ENCODE measurements around the gene NPM3.

DNA sequence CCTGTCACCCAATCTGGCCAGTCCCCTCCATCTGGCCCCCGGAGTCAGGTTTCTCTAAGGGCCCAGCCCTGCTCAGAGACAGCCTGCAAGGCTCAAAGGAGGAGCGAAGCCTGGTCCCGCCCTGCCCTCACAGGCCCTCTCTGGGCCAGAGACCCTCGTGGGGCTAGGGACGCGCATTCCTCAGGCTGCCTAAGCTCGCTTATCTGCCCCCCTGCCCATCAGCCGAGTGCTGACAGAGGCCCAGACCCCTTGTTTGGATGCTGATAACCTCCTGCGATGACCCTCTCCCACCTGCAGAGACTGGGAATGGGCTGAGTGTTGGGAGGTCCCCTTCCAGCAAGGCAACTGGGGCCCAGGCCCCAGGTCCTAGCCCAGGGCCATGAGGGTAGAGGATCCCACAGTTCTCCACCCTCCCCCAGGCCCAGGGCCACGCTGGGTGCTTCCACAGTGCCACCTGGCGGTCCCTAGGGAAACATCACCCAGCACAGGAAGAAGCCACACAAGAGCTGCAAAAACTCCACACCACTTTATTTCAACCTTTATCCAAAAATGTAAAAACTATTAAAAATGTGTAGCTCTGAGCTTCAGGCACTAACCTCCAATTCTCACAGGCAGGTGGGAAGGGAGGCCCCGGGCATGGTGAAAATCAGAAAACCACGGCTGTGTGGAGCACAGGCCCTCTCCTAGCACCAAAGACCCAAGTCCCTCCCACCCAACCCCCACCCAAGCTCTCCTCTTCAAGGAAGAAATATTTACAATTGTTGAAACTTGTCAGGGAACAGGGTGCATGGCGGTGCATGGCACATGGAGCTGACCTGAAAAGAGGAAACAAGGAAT lies 2.2 kb downstream of the NPM3 start:
- TF ChIP-seq, protein P1, sequence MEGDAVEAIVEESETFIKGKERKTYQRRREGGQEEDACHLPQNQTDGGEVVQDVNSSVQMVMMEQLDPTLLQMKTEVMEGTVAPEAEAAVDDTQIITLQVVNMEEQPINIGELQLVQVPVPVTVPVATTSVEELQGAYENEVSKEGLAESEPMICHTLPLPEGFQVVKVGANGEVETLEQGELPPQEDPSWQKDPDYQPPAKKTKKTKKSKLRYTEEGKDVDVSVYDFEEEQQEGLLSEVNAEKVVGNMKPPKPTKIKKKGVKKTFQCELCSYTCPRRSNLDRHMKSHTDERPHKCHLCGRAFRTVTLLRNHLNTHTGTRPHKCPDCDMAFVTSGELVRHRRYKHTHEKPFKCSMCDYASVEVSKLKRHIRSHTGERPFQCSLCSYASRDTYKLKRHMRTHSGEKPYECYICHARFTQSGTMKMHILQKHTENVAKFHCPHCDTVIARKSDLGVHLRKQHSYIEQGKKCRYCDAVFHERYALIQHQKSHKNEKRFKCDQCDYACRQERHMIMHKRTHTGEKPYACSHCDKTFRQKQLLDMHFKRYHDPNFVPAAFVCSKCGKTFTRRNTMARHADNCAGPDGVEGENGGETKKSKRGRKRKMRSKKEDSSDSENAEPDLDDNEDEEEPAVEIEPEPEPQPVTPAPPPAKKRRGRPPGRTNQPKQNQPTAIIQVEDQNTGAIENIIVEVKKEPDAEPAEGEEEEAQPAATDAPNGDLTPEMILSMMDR (IDR thresholded peaks at IDR 0.05), result peak; percentile 79 to 91 (median 83)
- TF ChIP-seq POLR2A (IDR thresholded peaks at IDR 0.05) (no peak), POLR2AphosphoS5 (IDR thresholded peaks at IDR 0.05) (no peak)
